IPS DF 4.7 (cell line): Measurements from ENCODE around the gene PALLD.

Source experiments
- DNase-seq: peaks from one replicate; pipeline ENCODE4 v3.0.0-alpha.2; 2013; ENCODE audit warnings: low spot score; ENCODE audit errors: extremely low read depth

Gene PALLD

DNA sequence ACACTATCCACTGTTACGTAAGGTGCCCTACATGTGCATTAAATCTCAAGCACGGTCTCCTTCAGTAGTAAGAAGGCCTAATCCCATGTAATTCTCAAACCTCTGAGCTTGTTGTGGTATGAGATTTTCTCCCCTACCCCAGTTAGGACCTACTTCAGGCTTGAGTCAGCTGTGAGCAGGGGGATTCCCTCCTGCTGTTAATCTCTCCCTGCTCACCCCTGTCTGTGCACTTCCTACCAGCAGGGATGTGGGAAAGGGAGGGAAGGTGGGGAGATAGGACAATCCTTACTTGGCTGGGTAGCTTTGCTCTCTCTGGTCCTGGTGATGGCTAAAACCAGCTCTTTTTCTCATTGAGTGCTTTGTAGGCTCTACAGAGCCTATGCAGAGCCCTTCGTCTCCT lies 60.8 kb downstream of the PALLD start:
- no peak for DNase-seq

- no peak for DNase-seq
Measured at GRCh38 chr4:168558599-168558998, 61.7 kb downstream of the PALLD start.

GRCh38 chr4:168560184-168561180 lies 63.6 kb downstream of the PALLD start:
- no peak for DNase-seq

- no peak for DNase-seq
Measured at GRCh38 chr4:168562041-168562571, 65.3 kb downstream of the PALLD start.

- no peak for DNase-seq
Measured at GRCh38 chr4:168564023-168564422, 67.2 kb downstream of the PALLD start.

GRCh38 chr4:168565130-168565529 lies 68.3 kb downstream of the PALLD start:
- DNase-seq, result no peak

GRCh38 chr4:168566726-168567125 lies 69.9 kb downstream of the PALLD start:
- no peak for DNase-seq

DNA sequence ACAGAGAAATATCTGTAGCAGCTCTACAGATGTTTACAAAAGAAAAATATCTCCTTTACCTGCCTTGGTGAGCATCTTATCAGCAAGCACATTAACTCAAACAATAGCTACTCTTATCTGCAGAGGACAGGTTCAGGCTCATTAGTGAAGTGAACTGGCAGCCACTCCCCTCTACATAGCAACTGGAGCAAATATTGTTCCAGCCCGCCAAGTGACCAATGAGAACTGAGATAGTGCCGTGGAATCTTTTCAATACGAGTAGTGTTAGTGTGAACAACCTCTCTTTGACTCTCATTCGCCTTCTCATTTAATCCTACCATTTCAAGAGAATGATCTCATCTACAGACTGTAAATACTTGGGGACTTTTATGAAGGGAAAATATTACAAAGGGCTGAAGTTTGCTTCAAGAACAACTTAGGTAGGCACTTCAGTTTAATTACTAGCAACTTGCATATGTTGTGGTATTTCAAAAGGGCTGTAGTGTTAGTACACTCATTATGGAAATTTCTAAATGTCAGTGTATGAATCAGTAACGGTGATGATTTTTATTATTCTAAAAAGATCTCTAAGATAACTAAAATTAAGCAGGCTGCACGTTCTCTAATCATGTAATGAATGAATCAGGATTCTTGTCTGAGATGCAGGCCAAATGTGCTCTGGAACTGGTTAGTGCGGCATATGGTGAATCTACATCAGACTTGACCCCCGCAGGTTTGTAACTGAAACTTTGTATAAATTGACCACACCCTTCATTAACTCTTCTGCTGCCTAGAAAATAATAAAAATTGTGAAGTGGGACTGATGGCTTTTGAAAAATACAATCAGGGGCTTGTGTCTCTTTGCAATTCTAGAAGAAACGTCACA lies 72.4 kb downstream of the PALLD start:
- DNase-seq, result no peak

- no peak for DNase-seq
Measured at GRCh38 chr4:168569931-168570276, 73.1 kb downstream of the PALLD start.

DNA sequence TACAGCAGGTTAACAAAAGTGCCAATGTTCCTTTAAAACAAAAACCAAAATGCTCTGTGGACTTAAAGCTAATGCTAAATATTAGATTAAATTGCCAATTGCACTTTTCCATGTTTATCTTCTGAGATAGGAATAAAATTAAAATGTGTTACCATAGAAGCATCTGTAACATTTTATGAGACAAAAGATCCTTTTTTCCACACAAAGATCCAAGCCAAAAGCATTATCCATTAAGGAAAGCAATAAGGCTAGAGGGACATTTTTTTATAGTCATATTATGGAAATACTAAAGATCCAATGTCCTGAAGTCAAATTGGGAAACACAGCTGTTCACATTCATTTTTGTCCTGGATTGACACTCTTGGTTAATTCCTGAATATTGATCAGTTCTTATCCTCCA lies 73.6 kb downstream of the PALLD start:
- DNase-seq, result no peak

- DNase-seq, result no peak
Measured at GRCh38 chr4:168572002-168572401, 75.2 kb downstream of the PALLD start.

GRCh38 chr4:168573870-168574269 lies 77.0 kb downstream of the PALLD start:
- no peak for DNase-seq

GRCh38 chr4:168574581-168575295 lies 77.9 kb downstream of the PALLD start:
- no peak for DNase-seq

DNA sequence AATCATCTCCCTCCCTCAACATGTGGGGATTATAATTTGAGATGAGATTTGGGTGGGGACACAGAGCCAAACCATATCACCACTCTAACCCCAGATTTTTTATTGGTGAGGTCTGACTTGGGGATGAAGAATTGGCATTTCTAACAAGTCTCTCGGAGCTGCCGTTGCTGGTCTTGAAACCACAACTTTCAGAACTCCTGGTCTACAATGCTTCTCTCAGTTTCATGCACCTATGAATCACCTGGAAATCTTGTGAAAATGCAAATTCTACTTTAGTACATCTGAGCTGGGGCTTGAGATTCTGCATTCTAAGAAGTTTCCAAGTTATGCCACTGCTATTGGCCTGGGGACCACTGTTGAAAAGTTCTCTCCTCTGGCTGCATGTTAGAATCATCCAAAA lies 78.6 kb downstream of the PALLD start:
- no peak for DNase-seq

DNA sequence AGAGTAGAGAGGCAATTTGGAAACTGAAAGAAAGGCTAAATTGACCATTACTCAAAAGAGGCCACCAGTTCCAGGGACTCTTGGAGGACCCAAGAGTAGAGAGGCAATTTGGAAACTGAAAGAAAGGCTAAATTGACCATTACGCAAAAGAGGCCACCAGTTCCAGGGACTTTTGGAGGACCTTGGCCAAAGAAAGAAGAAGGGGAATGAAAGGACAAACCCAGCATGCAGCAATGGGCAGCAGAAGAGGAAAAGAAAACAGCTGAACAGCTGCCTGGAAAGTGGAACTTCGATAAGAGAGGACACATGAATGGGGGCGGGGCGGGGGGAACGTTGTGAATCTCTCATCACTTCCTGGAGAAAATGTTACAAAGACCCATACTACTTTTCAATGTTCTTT lies 80.8 kb downstream of the PALLD start:
- DNase-seq, result no peak

DNA sequence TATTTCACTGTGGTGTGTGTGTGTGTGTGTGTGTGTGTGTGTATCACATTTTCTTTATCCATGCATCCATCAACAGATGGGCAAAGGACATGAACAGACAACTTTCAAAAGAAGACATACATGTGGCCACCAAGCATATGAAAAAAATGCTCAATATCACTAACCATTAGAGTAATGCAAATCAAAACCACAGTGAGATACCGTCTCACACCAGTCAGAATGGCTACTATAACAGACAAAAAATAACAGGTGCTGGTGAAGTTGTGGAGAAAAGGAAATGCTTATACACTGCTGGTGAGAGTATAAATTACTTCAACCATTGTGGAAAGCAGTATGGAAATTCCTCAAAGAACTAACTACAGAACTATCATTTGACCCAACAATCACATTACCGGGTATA lies 83.4 kb downstream of the PALLD start:
- no peak for DNase-seq

DNA sequence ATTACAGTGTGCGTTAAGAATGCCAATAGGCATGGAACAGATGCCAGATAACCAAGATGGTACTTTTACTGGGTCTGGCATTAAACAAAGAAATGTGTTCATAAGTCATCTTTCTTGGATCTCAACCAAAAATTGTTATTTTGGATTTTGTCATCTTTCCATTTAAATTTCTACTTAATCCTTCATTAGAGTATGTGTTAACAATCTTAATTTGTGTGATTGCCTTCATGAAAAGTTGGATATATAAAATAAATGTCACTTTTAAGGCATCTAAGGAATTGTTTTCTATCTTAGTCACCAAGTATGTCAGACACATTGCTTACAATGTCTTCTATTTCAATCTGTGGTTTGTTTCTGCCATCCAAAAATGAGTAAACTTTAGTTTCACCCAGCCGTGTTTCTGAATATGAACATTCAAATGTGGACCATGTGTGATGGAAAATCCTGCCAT lies 87.5 kb downstream of the PALLD start:
- DNase-seq, result no peak

- peak; percentile 60 for DNase-seq
Measured at GRCh38 chr4:168585168-168586091, 88.6 kb downstream of the PALLD start.

GRCh38 chr4:168586926-168587325 lies 90.1 kb downstream of the PALLD start:
- no peak for DNase-seq

- DNase-seq, result no peak
Measured at GRCh38 chr4:168587411-168588125, 90.7 kb downstream of the PALLD start.
